ENCODE results near the gene RUSC2. TPM values are rescaled to one million over a fixed set of nuclear protein-coding genes. Genes with fewer than 3 reads are reported as not detected.

RUSC2 gene
- total RNA-seq, 1 experiment from 2014 or later = 49.9 TPM

DNA sequence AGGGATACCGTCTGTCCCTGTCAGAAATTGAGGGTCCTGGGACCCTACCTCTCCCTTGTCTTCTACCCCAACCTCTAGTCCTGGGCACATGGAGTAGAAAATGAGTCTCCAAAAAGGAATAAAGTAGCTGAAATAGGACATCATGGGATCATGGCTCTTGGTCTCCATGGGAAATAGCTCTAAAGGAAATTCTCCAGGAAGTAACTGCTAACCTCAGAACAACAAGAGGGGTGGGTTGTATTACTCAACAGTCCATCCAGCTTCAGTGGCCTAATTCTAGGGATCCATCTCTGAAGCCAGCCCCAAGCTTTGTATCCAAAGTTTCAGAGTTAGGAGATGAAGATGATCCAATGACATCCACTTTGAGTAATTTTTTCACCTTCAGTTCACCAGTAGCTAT, 11.0 kb upstream of the RUSC2 start:
- CTCF ChIA-PET = interaction anchor here (0.9 kb wide), 1 partner anchor 71 kb away, joined by 5 read pairs; no protein-coding TSS in a partner anchor
- H3K27ac ChIP-seq (ENCODE audit: low read length) = peak overlapping the region; percentile 20; the same call in 1 of the 2 replicates
- ATAC-seq = no peak
- intact Hi-C loops (cut with micrococcal nuclease; ENCODE audit: unreplicated experiment) = loop anchor here (5.0 to 10.0 kb wide), 2 partner anchors 222 to 284 kb away; no protein-coding TSS in a partner anchor
- no peaks in the 10 kb centered on the region for H3K27me3 ChIP-seq (ENCODE audit: control insufficient read depth, insufficient read depth, low read length)
- BruUV-seq (replicated peaks) = no TSS peak
- no peak for DNase-seq (ENCODE audit: low read depth, low spot score)
- peaks cover 8% of the 10 kb centered on the region for H3K4me1 ChIP-seq (ENCODE audit: control insufficient read depth, insufficient read depth, low read length)
- in situ Hi-C loops (cut with HindIII; ENCODE audit: low pct_unique_long_range_greater_than_20kb, low sequenced_read_pairs) = no loop called here
- H3K4me3 ChIP-seq (ENCODE audit: low read depth in 2 of 2, low read length in 2 of 2) = no peak overlapping the region
- POLR2A ChIA-PET = interaction anchor here (0.6 kb wide), 1 partner anchor 319 kb away, joined by 4 read pairs; no protein-coding TSS in a partner anchor
- H3K36me3 ChIP-seq (ENCODE audit: control insufficient read depth, insufficient read depth, low read length) = no peaks in the 10 kb centered on the region
- no peaks in the 10 kb centered on the region for H3K9me3 ChIP-seq (ENCODE audit: control insufficient read depth, insufficient read depth, low read depth, low read length)
- no peak for TF ChIP-seq POLR2AphosphoS5 (IDR thresholded peaks at IDR 0.05; ENCODE audit: low read depth, low read length)
- TF ChIP-seq TCF7L2 (IDR thresholded peaks at IDR 0.05; ENCODE audit: low read depth, low read length) = no peak
- TF ChIP-seq, protein P1, sequence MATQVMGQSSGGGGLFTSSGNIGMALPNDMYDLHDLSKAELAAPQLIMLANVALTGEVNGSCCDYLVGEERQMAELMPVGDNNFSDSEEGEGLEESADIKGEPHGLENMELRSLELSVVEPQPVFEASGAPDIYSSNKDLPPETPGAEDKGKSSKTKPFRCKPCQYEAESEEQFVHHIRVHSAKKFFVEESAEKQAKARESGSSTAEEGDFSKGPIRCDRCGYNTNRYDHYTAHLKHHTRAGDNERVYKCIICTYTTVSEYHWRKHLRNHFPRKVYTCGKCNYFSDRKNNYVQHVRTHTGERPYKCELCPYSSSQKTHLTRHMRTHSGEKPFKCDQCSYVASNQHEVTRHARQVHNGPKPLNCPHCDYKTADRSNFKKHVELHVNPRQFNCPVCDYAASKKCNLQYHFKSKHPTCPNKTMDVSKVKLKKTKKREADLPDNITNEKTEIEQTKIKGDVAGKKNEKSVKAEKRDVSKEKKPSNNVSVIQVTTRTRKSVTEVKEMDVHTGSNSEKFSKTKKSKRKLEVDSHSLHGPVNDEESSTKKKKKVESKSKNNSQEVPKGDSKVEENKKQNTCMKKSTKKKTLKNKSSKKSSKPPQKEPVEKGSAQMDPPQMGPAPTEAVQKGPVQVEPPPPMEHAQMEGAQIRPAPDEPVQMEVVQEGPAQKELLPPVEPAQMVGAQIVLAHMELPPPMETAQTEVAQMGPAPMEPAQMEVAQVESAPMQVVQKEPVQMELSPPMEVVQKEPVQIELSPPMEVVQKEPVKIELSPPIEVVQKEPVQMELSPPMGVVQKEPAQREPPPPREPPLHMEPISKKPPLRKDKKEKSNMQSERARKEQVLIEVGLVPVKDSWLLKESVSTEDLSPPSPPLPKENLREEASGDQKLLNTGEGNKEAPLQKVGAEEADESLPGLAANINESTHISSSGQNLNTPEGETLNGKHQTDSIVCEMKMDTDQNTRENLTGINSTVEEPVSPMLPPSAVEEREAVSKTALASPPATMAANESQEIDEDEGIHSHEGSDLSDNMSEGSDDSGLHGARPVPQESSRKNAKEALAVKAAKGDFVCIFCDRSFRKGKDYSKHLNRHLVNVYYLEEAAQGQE (IDR thresholded peaks at IDR 0.05; ENCODE audit: insufficient read depth in 1 of 2, low read depth in 2 of 2, low read length in 1 of 2) = no peak
- TF ChIP-seq, protein P2, sequence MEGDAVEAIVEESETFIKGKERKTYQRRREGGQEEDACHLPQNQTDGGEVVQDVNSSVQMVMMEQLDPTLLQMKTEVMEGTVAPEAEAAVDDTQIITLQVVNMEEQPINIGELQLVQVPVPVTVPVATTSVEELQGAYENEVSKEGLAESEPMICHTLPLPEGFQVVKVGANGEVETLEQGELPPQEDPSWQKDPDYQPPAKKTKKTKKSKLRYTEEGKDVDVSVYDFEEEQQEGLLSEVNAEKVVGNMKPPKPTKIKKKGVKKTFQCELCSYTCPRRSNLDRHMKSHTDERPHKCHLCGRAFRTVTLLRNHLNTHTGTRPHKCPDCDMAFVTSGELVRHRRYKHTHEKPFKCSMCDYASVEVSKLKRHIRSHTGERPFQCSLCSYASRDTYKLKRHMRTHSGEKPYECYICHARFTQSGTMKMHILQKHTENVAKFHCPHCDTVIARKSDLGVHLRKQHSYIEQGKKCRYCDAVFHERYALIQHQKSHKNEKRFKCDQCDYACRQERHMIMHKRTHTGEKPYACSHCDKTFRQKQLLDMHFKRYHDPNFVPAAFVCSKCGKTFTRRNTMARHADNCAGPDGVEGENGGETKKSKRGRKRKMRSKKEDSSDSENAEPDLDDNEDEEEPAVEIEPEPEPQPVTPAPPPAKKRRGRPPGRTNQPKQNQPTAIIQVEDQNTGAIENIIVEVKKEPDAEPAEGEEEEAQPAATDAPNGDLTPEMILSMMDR (IDR thresholded peaks at IDR 0.05) = no peak
- no peak for TF ChIP-seq SIN3A (IDR thresholded peaks at IDR 0.05; ENCODE audit: borderline replicate concordance, insufficient read depth, low read depth, low read length)

DNA sequence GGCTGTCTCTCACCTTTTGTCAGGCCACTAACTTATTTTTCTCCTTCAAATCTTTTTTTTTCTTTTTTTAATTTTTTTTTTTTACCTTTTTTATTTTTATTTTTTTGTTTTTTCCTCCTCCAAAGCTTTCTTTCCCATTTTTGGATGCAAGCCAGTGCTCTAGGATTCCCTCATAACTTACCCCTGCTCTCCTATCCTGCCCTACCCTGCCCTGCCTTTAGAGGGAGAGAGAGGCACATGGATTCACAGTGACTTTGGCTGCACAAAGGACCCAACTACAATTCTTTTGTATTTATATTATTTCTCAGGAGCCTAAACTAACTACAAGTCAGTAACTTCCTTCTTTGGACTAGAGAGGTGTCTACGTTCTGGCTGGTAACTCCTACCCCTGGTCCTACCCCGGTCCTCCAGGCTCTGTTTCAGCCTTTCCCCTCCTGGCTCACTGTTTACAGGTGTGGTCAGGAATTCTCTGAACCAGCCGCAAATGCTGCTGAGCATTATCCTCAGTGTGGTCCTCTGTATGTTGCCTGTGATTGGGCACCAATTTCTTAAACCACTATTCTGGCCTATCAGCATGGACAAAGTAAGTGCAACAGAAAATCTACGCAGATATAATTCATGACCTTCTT, 8.4 kb upstream of the RUSC2 start:
- peak; percentile 43 for DNase-seq (ENCODE audit: low read depth, low spot score)
- TF ChIP-seq SIN3A (IDR thresholded peaks at IDR 0.05; ENCODE audit: borderline replicate concordance, insufficient read depth, low read depth, low read length) = no peak
- TF ChIP-seq, protein P2 (IDR thresholded peaks at IDR 0.05) = peak; percentile 94
- intact Hi-C loops (cut with micrococcal nuclease; ENCODE audit: unreplicated experiment) = loop anchor here (1.0 kb wide), 1 partner anchor 73 kb away; no protein-coding TSS in a partner anchor
- no TSS peak for BruUV-seq (replicated peaks)
- in situ Hi-C loops (cut with HindIII; ENCODE audit: low pct_unique_long_range_greater_than_20kb, low sequenced_read_pairs) = no loop called here
- ATAC-seq = peak; percentile 83
- Histone ChIP-seq H3K4me3 (ENCODE audit: low read depth in 2 of 2, low read length in 2 of 2) (no peak overlapping the region), H3K9me3 (ENCODE audit: control insufficient read depth, insufficient read depth, low read depth, low read length) (no peaks in the 10 kb centered on the region), H3K36me3 (ENCODE audit: control insufficient read depth, insufficient read depth, low read length) (no peaks in the 10 kb centered on the region), H3K27ac (ENCODE audit: low read length) (peak overlapping the region; percentile 74), H3K4me1 (ENCODE audit: control insufficient read depth, insufficient read depth, low read length) (peaks cover 8% of the 10 kb centered on the region), H3K27me3 (ENCODE audit: control insufficient read depth, insufficient read depth, low read length) (no peaks in the 10 kb centered on the region)
- ChIA-PET POLR2A (no interaction called here), CTCF (interaction anchor here (0.6 to 0.8 kb wide), 5 partner anchors 26 to 389 kb away, joined by 3 to 10 read pairs (median 5); no protein-coding TSS in a partner anchor)

Measured in Panc1 (cell line).